PFSK-1 (cell line): ENCODE measurements around the gene CDX1.

Experiments
- POLR2AphosphoS5 ChIP-seq: IDR thresholded peaks from 2 replicates; pipeline ENCODE4 v1.6.1; 2012; ENCODE audit warnings: low read depth, mild to moderate bottlenecking, control low read depth, low read length, moderate library complexity
- SIN3A ChIP-seq: IDR thresholded peaks from 2 replicates; pipeline ENCODE4 v1.6.1; 2012; ENCODE audit warnings: mild to moderate bottlenecking, low read length, moderate library complexity, borderline replicate concordance; ENCODE audit not compliant: insufficient read depth
- TAF1 ChIP-seq: IDR thresholded peaks from 2 replicates; pipeline ENCODE4 v1.6.1; 2012; ENCODE audit warnings: low read length, control low read depth, borderline replicate concordance; ENCODE audit not compliant: insufficient read depth
- TF ChIP-seq, protein P1 (sequence below), 2 experiments: IDR thresholded peaks; 2 replicates each; pipeline versions ENCODE4 v1.6.1 to v1.8.0; 2011 to 2012; ENCODE audit warnings: low read depth in 2 of 2, low read length in 2 of 2, control low read depth in 1 of 2, inconsistent platforms in 1 of 2, mild to moderate bottlenecking in 1 of 2, moderate library complexity in 1 of 2; ENCODE audit not compliant: insufficient read depth in 1 of 2

DNA sequence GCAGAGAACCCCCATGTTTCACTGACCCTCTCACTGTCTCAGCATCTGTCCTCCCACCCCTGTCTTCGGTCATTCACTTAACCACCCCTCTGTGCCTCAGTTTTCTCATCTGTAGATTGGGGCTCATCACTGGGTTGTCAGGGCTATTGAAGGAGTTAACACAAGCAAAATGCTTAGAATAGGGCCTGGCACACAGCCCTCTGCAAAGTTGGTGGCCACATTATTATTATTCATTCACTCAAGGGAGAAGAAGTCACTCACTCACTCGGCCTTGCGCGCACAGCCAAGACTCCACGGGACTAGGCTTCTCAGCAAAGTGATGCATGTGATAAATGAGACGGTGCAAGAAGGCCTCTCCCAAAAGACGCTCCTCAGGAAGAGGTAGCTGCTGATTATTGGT, 18.9 kb upstream of the CDX1 start:
- no peak for TF ChIP-seq TAF1
- TF ChIP-seq POLR2AphosphoS5: no peak
- no peak for TF ChIP-seq SIN3A
- TF ChIP-seq, protein P1, sequence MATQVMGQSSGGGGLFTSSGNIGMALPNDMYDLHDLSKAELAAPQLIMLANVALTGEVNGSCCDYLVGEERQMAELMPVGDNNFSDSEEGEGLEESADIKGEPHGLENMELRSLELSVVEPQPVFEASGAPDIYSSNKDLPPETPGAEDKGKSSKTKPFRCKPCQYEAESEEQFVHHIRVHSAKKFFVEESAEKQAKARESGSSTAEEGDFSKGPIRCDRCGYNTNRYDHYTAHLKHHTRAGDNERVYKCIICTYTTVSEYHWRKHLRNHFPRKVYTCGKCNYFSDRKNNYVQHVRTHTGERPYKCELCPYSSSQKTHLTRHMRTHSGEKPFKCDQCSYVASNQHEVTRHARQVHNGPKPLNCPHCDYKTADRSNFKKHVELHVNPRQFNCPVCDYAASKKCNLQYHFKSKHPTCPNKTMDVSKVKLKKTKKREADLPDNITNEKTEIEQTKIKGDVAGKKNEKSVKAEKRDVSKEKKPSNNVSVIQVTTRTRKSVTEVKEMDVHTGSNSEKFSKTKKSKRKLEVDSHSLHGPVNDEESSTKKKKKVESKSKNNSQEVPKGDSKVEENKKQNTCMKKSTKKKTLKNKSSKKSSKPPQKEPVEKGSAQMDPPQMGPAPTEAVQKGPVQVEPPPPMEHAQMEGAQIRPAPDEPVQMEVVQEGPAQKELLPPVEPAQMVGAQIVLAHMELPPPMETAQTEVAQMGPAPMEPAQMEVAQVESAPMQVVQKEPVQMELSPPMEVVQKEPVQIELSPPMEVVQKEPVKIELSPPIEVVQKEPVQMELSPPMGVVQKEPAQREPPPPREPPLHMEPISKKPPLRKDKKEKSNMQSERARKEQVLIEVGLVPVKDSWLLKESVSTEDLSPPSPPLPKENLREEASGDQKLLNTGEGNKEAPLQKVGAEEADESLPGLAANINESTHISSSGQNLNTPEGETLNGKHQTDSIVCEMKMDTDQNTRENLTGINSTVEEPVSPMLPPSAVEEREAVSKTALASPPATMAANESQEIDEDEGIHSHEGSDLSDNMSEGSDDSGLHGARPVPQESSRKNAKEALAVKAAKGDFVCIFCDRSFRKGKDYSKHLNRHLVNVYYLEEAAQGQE (IDR thresholded peaks at IDR 0.05; ENCODE audit: insufficient read depth in 1 of 2, low read depth in 2 of 2, low read length in 2 of 2): no peak
